ENCODE results near the gene PSMA5. TPM values are rescaled to one million over a fixed set of nuclear protein-coding genes. Genes with fewer than 3 reads are reported as not detected.
"Not testable (repeated sequence)": the region's sequence is repeated elsewhere in the genome, so short reads cannot be mapped to it uniquely, and the experiment has no call there.

Gene PSMA5
- total RNA-seq, 1 donor from 2014 or later: 99.8 TPM

GRCh38 chr1:109397581-109398342 is 28.5 kb downstream of the PSMA5 start, which contains the start of gene SORT1:
SORT1 (minus strand) TSS chr1:109397918; CDS start chr1:109397892, 26 bp downstream.
- peaks cover 58% of the 10 kb centered on the region for H3K4me1 Mint-ChIP-seq
- no peaks in the 10 kb centered on the region for H3K36me3 Mint-ChIP-seq (ENCODE audit: low read depth)
- TF ChIP-seq CTCF (conservative IDR thresholded peaks at IDR 0.05): no peak
- H3K9me3 Mint-ChIP-seq: no peaks in the 10 kb centered on the region
- peaks cover 4% of the 10 kb centered on the region for H3K27me3 Mint-ChIP-seq (ENCODE audit: low read depth)
- DNase-seq (ENCODE audit: low read depth, low spot score): peak; percentile 89
- H3K27ac Mint-ChIP-seq (ENCODE audit: unreplicated experiment): peak within 1 kb of the TSS; percentile 92
- H3K4me3 Mint-ChIP-seq: peak within 1 kb of the TSS; percentile 96

- Mint-ChIP-seq H3K4me1 (peaks cover 66% of the 10 kb centered on the region), H3K36me3 (ENCODE audit: low read depth) (no peaks in the 10 kb centered on the region), H3K4me3 (peak overlapping the region; percentile 96), H3K27ac (ENCODE audit: unreplicated experiment) (no peak overlapping the region), H3K27me3 (ENCODE audit: low read depth) (peaks cover 4% of the 10 kb centered on the region), H3K9me3 (no peaks in the 10 kb centered on the region)
- DNase-seq (ENCODE audit: low read depth, low spot score): no peak
- TF ChIP-seq CTCF (conservative IDR thresholded peaks at IDR 0.05): no peak
These were observed 29.2 kb downstream of the PSMA5 start for GRCh38 chr1:109396871-109397580.

GRCh38 chr1:109396513-109396839 is 29.8 kb downstream of the PSMA5 start:
- Mint-ChIP-seq H3K9me3 (no peaks in the 10 kb centered on the region), H3K36me3 (ENCODE audit: low read depth) (no peaks in the 10 kb centered on the region), H3K4me1 (peaks cover 71% of the 10 kb centered on the region), H3K27ac (ENCODE audit: unreplicated experiment) (no peak overlapping the region), H3K27me3 (ENCODE audit: low read depth) (peaks cover 4% of the 10 kb centered on the region), H3K4me3 (peak overlapping the region; percentile 96)
- no peak for DNase-seq (ENCODE audit: low read depth, low spot score)
- no peak for TF ChIP-seq CTCF (conservative IDR thresholded peaks at IDR 0.05)

GRCh38 chr1:109395602-109396512 is 30.4 kb downstream of the PSMA5 start:
- H3K9me3 Mint-ChIP-seq: no peaks in the 10 kb centered on the region
- peaks cover 77% of the 10 kb centered on the region for H3K4me1 Mint-ChIP-seq
- TF ChIP-seq CTCF (conservative IDR thresholded peaks at IDR 0.05): no peak
- H3K27ac Mint-ChIP-seq (ENCODE audit: unreplicated experiment): no peak overlapping the region
- H3K27me3 Mint-ChIP-seq (ENCODE audit: low read depth): peaks cover 4% of the 10 kb centered on the region
- H3K36me3 Mint-ChIP-seq (ENCODE audit: low read depth): no peaks in the 10 kb centered on the region
- peak overlapping the region; percentile 96 for H3K4me3 Mint-ChIP-seq
- no peak for DNase-seq (ENCODE audit: low read depth, low spot score)

- not testable (repeated sequence) for DNase-seq (ENCODE audit: low read depth, low spot score); H3K27ac Mint-ChIP-seq (ENCODE audit: unreplicated experiment); H3K27me3 Mint-ChIP-seq (ENCODE audit: low read depth); H3K36me3 Mint-ChIP-seq (ENCODE audit: low read depth); H3K9me3 Mint-ChIP-seq
- Mint-ChIP-seq H3K4me3 (peak overlapping the region; percentile 96), H3K4me1 (peaks cover 82% of the 10 kb centered on the region)
These were observed 31.0 kb downstream of the PSMA5 start for GRCh38 chr1:109395282-109395599.
